Measurements from ENCODE around the gene CPNE7.
A peak's percentile ranks its signal among the peaks of the same experiment; 100 is the strongest.

Gene CPNE7

DNA sequence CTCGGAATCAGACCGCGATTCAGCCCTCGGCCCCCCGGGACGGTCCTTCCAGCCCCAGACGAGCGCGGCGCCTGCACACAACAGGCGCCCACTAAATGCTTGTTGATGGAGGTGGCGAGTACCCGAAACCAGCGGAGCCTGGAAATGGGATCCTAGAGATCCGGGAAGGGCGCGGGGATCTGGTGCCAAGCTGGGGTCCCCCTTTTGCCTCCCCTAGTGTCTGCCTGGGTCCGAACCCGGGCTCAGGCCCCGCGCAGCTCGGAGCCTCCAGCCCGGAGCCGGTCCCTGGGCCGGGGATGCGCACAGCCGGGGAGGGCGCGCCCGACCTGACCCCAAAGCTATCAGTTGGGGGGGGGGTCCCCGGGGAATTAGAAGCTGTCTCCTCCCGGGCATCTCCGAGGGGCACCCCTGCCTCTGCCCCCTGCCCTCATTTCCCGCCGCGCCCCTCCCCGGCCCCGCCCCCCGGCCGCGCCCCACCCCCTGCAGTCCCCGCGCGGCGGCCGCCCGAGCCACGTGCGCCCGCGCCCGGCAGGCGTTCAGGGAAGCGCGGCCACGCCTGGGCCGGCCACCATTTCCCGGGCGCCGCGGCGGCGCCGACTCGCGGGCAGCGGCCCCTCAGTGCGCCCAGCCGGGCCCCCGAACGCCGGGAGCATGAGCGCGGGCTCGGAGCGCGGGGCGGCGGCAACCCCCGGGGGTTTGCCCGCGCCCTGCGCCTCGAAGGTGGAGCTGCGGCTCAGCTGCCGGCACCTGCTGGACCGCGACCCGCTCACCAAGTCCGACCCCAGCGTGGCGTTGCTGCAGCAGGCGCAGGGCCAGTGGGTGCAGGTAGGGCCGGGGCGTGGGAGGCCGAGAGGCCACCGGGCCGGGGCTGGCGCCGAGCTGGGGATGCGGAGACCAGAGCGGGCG, at the start of gene CPNE7:
CPNE7 (plus strand) TSS at position 512 of the 906 bp plus-strand sequence; CDS start at position 652, 140 bp downstream.
- no peak for DNase-seq (ENCODE audit: low read depth)

DNA sequence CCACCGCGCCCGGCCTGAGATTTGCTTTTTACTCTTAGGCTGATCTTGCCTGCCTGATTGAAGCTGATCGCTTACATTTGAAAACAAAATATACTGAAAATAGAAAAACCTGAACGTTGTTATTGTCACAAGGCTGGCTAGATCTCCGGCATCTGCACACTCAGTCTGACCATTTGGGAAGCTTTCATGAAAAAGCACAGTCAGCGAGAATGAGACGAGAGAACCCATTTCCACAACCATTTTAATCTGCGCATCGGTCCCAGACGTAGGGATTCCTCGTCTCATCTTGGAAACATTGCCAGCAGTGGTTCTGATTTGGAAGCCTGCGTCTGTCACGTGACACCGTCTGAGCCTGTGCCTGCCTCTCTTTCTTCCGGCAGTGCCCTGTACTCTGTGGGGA, 46.5 kb upstream of the CPNE7 start:
- DNase-seq (ENCODE audit: low read depth): no peak

DNA sequence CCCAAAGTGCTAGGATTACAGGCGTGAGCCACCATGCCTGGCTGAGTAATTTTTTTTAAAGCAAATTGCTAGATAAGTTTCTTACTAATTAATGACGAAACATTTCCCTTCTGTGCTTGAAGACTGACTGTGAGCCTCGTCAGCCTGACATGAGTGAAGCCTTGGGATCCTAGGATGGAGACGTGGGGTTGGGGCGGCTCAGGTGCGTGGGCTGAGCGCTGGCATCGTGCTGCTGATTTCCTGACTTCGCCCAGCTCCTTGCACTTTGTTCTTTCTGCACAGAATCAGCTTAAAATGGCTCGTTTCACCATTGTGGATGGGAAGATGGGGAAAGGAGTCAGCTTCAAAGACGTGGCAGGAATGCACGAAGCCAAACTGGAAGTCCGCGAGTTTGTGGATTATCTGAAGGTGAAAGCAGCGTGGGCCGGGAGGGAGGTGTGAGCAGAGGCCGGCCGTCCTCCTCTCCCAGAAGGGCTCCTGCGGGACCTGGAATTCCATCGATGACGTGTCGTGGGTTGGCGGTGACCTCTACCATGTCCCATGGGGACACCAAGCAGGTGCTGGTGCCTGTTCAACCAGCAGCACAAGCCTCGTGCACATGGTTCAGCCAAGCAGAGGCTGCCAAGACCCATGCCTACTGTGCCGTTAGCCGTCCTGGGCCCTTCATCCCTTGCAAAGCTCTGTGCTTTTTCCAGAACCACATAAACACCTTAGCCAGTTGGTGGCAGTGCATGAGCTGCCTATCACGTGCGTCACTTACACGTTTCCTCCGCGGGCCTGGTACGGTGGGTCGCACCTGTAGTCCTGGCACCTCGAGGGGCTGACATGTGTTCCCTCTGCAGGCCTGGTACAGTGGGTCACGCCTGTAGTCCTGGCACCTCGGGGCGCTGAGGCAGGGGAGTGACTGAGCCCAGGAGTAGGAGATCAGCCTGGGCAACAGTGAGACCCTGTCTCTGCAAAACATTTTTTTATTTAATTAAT, 44.9 kb upstream of the CPNE7 start:
- DNase-seq (ENCODE audit: low read depth): no peak

DNA sequence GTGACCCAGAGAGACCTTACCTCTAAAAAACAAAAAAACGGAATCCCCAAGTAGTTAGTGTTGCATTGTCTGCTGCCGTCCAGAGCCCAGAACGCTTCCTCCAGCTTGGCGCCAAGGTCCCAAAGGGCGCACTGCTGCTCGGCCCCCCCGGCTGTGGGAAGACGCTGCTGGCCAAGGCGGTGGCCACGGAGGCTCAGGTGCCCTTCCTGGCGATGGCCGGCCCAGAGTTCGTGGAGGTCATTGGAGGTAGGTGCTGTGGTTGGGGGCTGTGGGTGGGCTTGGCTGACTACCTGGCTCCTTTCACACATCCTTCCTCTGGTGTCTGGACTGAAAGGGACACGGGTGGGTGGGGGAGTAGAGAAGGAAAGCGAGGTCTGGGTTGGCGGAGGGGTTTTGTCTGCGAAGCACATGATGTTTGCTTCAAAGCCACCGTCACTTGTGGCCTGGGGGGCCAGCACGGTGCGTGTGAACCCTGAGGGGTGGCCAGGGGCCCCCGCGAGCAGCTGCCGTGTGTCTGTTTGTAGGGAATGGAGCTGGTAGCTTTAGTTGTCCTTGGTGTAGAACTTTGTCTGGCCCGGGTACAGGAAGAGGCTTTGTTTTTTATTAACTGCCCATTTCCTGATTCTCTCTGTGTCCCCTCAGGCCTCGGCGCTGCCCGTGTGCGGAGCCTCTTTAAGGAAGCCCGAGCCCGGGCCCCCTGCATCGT, 43.6 kb upstream of the CPNE7 start:
- DNase-seq (ENCODE audit: low read depth): no peak

DNA sequence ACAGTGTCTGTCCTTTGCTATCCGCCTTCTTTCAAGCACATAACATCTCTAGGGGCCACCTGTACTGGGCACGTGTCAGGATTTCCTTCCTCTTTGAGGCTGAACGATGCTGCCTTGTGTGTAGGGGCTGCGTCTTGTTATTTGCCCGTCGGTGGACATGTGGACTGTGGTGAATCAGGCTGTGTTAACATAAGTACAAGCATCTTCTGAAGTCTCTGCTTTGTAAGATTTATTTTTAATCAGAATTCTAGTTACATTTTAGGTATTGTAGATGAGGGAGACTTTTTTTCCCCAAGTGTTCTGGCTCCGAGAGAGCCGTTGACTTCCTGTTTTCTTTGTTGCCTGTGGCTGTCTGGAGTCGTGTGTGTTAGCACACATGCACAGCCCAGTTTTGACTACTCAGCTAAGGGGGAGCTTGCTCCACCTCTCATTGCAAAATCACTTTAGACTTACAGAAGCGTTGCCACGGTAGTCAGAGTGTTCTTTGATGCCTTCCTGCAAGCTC, 41.3 kb upstream of the CPNE7 start:
- DNase-seq (ENCODE audit: low read depth): peak; percentile 84

DNA sequence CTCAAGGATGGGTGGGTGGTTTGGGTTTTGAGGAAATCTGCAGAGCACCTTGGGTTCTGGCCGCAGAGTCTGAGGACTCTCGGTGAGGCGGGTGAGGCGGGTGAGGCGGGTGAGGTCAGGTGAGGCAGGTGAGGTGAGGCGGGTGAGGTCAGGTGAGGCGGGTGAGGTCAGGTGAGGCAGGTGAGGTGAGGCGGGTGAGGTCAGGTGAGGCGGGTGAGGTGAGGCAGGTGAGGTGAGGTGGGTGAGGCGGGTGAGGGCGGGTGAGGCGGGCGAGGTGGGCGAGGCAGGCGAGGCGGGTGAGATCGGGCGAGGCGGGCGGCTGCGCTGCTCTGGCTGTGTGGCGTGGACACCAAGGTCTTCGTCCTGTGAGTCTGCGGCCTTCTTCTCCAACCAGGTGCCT, 39.2 kb upstream of the CPNE7 start:
- no peak for DNase-seq (ENCODE audit: low read depth)

DNA sequence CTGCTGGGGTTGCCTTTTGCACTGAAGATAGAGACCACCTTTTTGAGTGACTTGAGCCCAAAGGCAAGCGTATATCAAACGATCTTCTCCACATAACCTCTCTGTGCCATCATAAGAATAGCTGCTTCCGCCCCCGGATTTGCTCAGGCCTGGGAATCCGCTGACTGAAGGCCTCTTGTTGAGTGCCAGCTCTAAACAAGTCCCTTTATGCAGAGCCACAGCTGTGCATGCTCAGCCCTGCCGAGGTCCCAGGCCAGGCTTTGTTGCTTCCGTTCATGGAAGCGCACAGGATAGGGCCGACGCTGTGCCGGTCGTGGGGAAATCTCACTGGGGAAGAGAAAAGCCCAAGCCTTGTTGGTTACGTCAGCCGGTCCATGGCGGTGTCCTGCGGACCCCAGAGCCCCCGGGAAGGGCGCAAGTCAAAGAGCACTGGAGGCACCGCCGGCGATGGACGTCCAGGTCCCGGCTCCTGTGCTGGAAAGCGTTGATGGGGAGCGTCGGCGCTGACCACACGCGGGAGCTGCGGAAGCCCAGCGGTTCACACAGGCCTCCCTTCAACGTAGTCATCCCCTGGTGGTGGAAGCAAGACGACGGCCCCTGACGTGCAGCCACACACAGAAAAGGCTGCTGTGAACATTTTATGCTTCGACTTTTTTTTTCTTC, 38.5 kb upstream of the CPNE7 start:
- DNase-seq (ENCODE audit: low read depth): no peak

DNA sequence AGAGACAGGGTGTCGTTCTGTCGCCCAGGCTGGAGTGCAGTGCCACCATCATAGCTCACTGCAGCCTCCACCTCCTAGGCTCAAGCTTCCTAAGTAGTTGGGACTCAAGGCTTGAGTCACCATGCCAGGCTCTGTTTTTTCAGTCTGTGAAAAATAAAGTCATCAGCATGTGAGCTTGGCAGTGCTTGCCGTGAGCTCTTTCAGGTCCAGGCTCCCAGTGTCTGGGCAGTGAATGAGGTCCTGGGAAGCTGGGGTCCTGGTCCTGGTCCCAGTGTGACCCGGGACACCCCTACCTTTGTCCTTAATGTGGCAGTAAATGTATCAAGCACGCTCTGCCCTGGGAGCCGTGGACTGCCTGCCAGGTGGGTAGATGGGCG, 38.0 kb upstream of the CPNE7 start:
- no peak for DNase-seq (ENCODE audit: low read depth)

DNA sequence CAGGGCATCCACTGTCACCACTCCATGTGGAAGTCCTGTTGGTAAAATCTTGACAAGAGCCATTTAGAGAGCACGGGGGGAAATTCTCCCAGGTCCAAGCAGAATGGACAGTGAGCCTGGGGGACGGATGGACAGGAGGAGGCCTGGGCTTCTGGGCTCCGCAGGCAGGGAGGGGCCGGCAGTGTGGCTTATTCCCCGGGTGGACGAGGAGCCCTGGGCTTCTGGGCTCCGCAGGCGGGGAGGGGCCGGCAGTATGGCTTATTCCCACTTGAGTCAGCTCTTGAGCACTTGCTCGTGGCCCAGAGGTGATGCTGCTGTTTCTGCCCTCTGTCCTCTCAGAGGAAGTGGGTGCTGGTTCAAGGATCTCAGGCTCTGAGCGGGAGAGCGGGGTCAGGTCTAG, 37.3 kb upstream of the CPNE7 start:
- DNase-seq (ENCODE audit: low read depth): no peak

DNA sequence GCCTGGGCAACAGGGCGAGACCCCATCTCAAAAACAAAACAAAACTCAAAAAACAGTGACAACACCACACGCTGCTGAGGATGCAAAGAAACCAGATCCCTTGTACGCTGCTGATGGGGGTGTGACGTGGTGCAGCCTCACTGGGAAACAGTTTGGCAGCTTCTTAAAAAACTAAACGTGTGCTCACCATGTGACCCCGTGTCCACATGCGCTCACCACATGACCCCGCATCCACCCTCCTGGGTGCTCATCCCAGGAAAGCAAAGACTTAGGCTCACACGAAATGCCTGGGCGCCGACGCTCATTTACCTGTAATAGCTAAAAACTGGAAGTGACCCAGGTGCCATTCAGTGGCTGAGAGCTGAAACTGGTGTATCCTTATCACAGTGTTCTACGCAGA, 35.0 kb upstream of the CPNE7 start:
- DNase-seq (ENCODE audit: low read depth): no peak

DNA sequence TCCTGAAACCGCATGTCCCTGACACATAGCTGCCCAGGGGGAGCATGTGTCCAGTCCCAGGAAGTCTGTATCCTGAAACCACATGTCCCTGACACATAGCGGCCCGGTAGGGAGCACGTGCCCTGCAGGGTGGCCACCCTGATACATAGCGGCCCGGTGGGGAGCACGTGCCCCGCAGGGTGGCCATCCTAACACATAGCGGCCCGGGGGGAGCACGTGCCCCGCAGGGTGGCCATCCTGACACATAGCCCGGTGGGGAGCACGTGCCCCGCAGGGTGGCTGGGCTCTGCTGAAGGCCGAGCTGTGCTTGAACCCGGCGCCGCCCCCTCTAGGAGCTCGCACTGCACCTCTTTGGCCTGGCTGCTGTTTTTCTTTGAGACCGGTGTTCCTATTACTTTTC, 33.8 kb upstream of the CPNE7 start:
- DNase-seq (ENCODE audit: low read depth): no peak

DNA sequence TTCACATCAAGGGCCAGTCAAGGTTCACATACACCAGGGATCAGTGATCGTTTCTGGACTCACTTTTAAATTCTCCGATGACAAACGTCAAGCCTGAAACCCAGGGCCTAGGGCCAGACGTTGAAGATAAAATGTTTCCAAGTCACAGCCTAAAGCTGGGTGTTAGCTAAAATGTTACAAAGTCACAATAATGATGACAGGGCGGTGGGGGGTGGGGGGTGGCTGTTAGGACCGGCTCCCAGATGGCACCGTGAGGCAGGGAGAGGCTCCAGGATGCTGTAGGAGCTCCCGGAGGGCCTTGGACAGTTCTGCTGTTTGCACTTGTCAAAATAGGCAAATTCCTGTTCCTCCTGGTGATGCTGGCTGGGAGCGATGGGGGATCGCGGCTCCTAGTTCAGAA, 31.4 kb upstream of the CPNE7 start:
- no peak for DNase-seq (ENCODE audit: low read depth)

DNA sequence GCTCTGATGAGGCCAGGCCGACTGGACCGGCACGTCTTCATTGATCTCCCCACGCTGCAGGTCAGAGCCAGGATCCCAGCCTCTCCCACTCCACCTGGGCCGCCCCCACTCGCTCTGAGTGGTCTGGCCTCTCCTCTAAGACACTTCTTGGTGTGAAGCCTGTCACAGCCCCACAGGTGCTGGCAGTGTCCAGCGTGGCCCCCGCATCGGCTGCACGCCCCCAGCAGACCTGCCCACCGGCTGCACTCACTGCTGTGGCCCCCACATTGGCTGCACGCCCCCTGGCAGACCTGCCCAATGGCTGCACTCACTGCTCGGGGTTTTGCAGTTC, 30.9 kb upstream of the CPNE7 start:
- no peak for DNase-seq (ENCODE audit: low read depth)

DNA sequence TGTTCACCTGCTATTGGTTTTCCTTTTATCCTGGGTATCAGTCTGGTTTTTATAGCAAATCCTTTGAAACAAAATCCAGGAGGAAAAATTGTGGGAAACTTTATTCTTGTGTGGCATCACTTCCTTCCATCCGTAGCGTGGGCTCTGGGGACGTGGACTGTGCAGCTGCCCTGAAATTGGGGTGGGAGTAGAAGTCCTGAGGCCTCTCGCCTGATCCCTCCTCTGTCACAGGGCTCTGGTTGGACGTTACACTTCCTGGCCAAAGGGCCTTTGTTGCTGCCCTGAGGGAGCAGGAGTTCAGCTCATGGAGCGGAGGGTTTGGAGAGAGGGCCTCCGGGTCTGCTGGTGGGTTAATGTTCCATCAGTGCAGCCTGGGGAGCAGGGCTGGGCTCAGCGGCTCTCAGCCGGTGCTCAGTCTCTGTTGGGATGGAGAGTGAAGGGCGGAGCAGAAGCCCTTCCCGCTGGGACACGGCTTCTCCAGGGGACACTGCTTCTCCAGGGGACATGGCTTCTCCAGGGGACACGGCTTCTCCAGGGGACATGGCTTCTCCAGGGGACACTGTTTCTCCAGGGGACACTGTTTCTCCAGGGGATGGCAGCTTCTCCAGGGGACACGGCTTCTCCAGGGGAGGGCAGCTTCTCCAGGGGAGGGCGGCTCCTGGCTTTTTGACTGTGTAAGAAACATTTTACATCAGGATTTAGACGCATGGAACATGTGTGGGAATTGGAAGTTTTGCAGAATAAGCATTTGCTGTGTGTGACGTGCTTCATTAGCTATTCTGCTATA, 30.3 kb upstream of the CPNE7 start:
- no peak for DNase-seq (ENCODE audit: low read depth)

DNA sequence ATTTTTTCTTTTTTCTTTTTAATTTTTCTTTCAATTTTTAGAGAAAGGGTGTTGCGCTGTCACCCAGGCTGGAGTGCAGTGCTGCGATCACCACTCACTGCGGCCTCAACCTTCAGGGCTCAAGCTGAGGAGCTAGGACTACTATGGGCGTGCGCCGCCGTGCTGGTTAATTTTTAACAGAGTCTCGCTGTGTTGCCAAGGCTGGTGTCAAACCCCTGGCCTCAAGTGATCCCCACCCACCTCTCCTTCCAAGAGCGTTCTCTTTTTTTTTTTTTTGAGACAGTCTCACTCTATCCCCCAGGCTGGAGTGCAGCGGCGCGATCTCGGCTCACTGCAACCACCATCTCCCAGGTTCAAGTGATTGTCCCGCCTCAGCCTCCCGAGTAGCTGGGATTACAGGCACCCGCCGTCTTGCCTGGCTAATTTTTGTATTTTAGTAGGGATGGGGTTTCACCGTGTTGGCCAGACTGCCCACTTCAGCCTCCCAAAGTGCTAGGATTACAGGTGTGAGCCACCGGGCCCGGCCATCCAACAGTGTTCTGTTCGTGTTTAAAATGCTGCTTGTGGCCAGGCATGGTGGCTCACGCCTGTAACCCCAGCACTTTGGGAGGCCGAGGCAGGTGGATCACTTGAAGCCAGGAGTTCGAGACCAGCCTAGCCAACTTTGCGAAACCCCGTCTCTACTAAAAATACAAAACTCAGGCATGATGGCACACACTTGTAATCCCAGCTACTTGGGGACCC, 29.6 kb upstream of the CPNE7 start:
- DNase-seq (ENCODE audit: low read depth): no peak

DNA sequence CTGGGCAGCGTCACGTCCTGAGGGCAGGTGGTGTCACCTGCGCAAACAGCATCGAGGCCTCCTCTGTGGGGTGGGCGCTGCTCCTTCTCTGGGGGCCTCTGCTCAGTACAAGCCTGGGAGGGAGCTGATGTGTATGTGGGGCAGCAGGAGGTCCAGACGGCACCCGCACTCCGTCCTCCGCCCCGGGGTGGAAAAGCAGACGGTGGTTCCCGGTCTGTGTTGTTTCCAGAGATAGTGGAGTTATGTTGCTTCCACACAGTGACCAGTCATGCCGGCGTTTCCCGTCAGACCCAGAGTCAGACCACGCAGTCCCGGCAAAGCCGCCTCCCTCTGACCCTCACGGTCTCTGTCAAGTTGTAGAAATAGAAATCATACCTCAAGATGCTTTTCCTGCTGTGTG, 28.8 kb upstream of the CPNE7 start:
- no peak for DNase-seq (ENCODE audit: low read depth)

DNA sequence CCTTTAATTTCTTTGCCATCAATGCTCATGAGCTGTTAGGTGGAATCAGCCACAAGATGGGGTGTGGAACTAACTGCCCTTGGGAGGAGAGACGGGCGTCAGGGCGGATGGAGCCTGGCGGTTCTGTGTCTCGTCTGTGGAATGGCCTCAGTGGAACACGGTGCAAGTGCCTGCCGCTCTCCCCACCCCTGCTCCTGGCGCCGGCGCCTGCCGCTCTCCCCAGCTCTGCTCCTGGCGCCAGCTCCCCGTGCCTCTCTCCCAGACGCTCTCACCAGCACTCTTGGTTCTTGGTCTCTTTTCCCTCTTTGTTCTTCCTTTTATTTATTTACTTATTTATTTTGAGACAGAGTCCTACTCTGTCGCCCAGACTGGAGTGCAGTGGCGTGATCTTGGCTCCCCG, 28.3 kb upstream of the CPNE7 start:
- no peak for DNase-seq (ENCODE audit: low read depth)

DNA sequence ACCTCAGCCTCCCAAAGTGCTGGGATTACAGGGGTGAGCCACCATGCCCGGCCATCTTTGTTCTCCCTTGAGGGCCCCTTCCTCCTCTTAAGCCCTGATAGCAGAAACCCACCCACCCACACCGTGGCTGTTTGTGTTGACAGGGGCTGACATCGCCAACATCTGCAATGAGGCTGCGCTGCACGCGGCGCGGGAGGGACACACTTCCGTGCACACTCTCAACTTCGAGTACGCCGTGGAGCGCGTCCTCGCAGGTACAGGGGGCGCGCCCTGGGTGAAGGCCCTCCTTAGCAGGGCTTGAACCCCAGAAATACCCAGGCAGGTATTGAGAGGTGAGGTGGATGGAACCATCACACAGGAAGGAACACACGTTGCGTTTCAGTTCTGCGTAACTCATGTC, 27.7 kb upstream of the CPNE7 start:
- no peak for DNase-seq (ENCODE audit: low read depth)

DNA sequence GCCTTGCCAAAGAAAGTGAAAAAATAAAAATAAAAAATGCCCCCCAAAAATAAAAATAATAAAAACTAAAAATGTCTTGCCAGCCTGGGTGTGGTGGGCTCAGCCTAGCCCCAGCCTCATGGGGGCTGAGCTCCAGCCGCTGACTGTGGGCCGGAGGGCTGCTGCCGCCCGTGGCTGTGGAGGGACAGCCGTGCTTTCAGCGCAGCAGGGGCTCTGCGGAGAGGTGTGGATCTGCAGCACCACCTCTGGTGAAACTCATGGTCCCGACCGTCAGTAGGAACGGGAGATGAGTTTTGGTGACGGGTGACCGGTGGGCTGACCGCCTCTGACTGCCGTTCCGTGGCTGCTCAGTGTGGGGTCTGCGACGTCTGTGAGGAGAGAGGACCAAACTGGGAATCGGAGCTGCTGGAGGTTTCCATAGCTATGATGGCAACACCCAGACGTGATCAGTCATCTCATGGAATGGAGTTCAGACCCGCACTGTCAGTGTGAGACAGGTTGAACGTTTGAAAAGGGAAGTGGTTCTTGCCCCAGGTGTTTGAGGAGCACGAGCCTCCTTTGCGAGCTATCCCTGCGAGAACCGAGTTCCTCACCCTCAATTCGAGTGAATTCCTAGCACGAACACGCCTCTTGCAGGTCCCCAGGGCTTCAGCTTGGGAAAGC, 27.1 kb upstream of the CPNE7 start:
- no peak for DNase-seq (ENCODE audit: low read depth)

All from amniotic epithelial cell (primary cell).